D721Med (cell line): ENCODE results near the gene SGCE.

Experiments used
- DNase-seq: peaks from one replicate; pipeline ENCODE4 v3.0.0; 2011; ENCODE audit warnings: low spot score; ENCODE audit not compliant: insufficient read length
- FAIRE-seq: peaks from 2 replicates; lab custom pipeline; 2011; peaks lifted over from hg19 to GRCh38; lab: Jason Lieb, UNC
- TF ChIP-seq, protein P1 (sequence below): IDR thresholded peaks from 2 replicates; pipeline ENCODE4 v1.5.1; 2012; ENCODE audit warnings: mild to moderate bottlenecking, control low read depth; ENCODE audit not compliant: insufficient read depth; ENCODE audit errors: missing control alignments

The SGCE gene

GRCh38 chr7:94657771-94658693, 2.1 kb upstream of the SGCE start:
- no peak for DNase-seq
- no peak for FAIRE-seq
- TF ChIP-seq, protein P1, sequence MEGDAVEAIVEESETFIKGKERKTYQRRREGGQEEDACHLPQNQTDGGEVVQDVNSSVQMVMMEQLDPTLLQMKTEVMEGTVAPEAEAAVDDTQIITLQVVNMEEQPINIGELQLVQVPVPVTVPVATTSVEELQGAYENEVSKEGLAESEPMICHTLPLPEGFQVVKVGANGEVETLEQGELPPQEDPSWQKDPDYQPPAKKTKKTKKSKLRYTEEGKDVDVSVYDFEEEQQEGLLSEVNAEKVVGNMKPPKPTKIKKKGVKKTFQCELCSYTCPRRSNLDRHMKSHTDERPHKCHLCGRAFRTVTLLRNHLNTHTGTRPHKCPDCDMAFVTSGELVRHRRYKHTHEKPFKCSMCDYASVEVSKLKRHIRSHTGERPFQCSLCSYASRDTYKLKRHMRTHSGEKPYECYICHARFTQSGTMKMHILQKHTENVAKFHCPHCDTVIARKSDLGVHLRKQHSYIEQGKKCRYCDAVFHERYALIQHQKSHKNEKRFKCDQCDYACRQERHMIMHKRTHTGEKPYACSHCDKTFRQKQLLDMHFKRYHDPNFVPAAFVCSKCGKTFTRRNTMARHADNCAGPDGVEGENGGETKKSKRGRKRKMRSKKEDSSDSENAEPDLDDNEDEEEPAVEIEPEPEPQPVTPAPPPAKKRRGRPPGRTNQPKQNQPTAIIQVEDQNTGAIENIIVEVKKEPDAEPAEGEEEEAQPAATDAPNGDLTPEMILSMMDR: no peak

DNA sequence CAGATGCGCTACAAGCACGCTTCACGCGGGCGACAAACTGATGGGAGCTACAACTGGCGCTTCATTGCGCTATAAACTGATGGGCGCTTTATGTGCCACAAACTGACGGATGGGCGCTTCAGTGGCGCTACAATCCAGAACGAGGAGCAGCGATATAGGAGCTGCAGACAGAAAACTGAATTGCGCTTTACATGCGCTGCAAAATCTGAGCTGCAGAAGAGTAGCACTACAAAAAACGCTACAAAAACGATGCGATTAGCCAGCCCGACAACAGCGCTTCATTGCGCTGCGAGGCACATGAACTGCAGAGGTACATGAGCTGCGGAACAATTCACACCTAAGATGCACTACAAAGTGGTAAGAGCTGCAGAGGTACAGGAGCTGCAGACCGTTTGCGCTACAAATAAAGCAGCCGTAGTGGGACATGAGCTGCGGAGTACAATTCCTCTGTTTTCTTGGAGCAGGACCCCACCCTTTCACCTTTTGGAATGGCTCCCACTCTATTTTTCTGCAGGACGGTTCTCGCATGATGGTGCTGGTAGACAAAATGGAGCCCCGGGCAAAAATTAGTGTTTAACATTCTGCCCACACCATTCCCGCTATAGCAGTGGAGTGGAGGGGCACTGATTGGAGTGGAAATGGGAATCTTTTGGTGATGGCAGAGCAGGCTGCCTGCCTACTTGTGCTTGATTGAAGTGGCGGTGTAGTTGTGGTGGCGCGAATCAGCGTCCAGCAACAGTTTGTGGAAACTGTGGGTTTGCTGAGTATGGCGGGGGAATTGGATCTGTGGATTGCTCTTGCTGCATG, 1.2 kb upstream of the SGCE start:
- DNase-seq (no peak), FAIRE-seq (no peak)
- TF ChIP-seq, protein P1: no peak

DNA sequence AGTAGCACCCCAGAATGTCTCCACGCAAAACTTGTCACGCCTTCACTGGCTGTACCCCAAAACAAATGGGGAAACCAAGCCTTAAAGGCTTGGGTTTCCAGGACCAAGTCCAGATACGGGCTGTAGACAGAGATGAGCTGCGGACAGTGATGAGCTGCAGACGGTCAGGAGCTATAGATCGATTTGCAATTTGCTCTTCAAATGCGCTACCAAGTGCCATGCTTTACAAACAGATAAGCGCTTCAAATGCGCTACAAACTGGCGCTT, 658 bp upstream of the SGCE start:
- DNase-seq (no peak), FAIRE-seq (no peak)
- TF ChIP-seq, protein P1: no peak

DNA sequence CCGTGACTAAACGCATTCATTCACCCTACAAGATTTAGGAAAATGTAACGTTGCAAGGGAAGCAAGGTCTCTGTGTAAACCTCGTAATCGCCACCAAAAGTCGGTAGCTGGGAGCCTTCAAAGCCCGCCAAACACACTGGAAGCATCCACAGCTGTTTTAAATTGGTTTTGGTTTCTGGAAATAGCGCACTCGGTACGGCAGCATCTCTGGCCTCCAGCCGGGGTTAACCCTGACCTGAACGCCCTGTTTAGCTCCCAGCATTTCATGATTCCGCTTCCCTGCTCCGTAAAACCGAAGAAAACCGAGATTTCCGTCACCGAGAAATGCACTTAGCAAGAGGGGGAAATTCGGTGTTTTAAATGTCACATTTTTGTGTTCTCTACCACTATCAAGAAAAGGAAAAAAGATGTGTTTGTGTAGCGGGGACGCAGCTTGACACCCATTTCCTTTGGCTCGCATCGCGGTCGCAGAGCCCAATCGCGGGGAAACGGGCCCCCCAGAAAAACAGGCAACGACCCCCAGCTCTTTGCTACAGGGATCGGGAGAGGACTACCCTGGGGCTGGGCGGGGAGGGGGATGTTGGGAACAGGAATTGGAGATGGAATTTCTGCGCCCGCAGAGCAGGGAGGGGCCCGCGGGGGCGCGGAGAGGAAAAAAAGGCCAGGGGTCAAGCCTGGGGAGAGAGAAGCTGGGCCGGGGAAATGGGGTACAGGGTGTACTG, 646 bp downstream of the SGCE start:
- no peak for FAIRE-seq
- no peak for DNase-seq
- TF ChIP-seq, protein P1: no peak

DNA sequence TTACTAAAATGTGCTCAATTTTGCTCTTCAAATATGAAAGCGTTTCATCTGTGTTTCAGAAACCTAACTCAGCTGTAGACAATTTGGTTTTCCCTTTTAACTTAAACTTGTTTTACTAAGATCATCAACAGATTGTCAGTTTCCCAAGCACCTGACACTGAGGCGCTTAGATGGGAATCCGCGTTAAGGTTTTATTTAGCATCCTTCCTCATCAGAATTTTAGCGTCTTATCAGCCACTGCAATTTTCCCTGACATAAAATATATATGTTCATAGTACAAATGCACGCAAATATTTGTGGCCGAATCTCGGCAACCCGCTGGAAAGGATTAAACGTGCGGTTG, 1.2 kb downstream of the SGCE start:
- FAIRE-seq (no peak), DNase-seq (no peak)
- TF ChIP-seq, protein P1: no peak

GRCh38 chr7:94650147-94651051, 5.5 kb downstream of the SGCE start:
- TF ChIP-seq, protein P1: no peak
- DNase-seq (no peak), FAIRE-seq (no peak)
